Stimulated activated effector memory CD8-positive, alpha-beta T cell treated with anti-CD3 and anti-CD28 coated beads, Interleukin-12 subunit alpha, Interleukin-12 subunit beta, amount 100 ng/mL, for 72 hours (primary cell): ENCODE data around the gene IRF2BPL.
"Not testable (repeated sequence)": the region's sequence is repeated elsewhere in the genome, so short reads cannot be mapped to it uniquely, and the experiment has no call there.

Experiments
- ATAC-seq: fragments of 150-1000 bp; cut with Tn5 transposase; 2 replicates; pipeline ENCODE4 v1.10.0; 2021
- DNase-seq, 2 donors: peaks; one replicate each; pipeline ENCODE4 v3.0.0; 2021 to 2022; ENCODE audit warnings: low spot score in 2 of 2
- H3K27ac Mint-ChIP-seq: one replicate; pipeline ENCODE4 v1.8.0; 2022; ENCODE audit warnings: mild to moderate bottlenecking, mixed read lengths
- H3K36me3 Mint-ChIP-seq: one replicate; pipeline ENCODE4 v1.8.0; 2022; ENCODE audit warnings: mild to moderate bottlenecking, mixed read lengths
- H3K4me1 Mint-ChIP-seq: one replicate; pipeline ENCODE4 v1.8.0; 2022; ENCODE audit warnings: mixed read lengths
- H3K4me3 Mint-ChIP-seq: one replicate; pipeline ENCODE4 v1.8.0; 2022; ENCODE audit warnings: mild to moderate bottlenecking, mixed read lengths
- H3K9me3 Mint-ChIP-seq: one replicate; pipeline ENCODE4 v1.8.0; 2022; ENCODE audit warnings: mixed read lengths

IRF2BPL gene

DNA sequence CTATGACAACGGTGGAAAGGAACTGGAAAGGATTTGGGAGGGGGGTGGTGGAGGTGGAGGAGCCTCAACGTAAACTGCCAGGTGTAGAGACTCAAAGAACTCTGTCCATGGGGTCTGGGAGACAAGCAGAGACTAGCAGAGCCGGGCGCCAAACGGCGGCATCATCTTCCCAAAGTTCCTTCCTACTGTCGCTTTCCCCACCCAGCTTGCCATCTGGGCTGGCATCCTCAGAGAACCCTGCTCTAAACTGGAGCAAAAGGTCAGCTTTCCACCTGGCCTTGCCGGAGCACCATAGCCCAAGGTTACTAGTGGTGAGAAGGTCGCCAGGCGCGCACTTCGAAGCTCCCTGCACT lies 4.0 kb upstream of the IRF2BPL start:
- Mint-ChIP-seq H3K27ac (peak overlapping the region; percentile 98), H3K4me3 (peak overlapping the region; percentile 89), H3K9me3 (no peaks in the 10 kb centered on the region), H3K36me3 (peaks cover 30% of the 10 kb centered on the region), H3K4me1 (peaks cover 66% of the 10 kb centered on the region)
- DNase-seq: no peak
- ATAC-seq: no peak

DNA sequence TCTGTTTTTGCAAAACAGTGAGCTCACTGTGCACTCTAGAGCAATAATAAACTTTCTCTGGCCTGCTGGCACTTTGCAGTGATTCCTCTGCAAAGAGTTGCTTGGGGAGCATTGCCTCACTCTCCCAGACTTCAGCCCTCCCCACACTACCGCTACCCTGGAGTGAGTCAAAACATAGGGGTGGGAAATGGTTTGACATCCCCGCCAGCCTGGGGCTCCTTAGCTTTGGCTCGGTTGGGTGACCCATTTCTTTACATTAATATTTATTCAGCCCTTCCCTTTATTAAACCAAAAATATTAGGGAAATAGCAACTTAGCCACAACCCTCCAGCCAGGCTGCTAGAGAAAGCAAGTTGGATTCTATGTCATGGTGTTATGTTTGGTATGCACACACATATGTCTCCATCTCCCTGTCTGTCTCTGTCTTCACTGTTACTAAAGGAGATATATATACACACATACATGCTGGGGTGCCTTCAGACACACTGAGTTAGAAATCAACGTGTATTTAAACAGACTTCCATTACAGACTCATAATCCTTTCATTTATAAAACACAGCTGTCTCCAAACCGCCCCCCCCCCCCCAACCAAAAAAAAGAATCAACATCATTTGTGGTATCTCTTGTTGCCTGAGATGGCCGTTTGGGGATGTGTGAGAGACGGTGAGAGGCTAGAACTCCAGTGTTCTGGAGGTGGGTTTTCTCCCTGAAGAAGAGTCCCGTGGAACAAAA lies 3.4 kb upstream of the IRF2BPL start:
- ATAC-seq: no peak
- H3K4me1 Mint-ChIP-seq: peaks cover 60% of the 10 kb centered on the region

DNA sequence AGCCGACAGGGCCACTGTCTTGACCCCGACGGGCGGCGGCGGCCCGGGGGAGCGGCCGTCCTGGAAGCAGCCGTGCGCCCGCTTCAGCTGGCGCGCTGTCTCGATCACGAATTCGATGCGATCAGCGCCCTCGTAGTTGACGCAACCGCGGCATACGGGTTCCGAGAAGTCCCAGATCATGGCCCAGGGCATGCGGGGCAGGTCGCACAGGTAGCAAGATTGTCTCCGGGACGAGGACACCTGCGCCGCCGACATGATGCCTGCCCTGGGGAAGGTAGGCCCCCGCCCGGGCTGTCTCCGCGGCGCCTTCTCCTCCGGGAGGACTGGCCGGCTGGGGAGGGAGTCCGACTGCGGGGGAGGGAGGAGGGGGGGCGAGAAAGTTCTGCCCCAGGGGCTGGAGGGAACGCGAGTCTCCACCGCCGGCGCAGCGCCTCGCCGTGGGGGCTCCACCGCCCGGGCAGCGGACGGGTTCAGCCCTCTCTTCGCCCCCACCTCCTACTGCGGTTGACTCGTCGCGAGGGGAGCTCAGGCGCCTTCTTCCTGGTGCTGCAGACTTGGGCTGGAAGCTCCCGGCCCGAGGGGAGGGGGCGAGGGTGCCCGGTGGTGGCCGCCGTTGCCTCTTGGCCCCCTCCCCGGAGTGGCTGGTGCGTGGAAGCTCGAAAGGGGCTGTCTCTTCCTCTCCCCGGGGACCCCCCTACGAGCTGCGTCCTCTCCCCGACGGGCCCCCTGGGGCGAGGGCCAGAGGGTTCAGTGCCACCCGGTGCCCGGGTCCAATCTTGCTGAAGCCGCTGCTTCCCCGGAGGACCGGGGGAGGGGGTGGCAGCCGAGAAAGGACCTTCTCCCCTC lies 747 bp downstream of the IRF2BPL start:
- peak overlapping the region; percentile 93 for H3K27ac Mint-ChIP-seq
- ATAC-seq (peak; percentile 42), DNase-seq (peak; percentile 54 to 88)
- peaks cover 43% of the 10 kb centered on the region for H3K36me3 Mint-ChIP-seq
- peaks cover 57% of the 10 kb centered on the region for H3K4me1 Mint-ChIP-seq
- H3K4me3 Mint-ChIP-seq: peak overlapping the region; percentile 86
- H3K9me3 Mint-ChIP-seq: no peaks in the 10 kb centered on the region

More for the DNA sequence above, 3.4 kb upstream of the IRF2BPL start:
- Mint-ChIP-seq H3K36me3 (peaks cover 30% of the 10 kb centered on the region), H3K27ac (peak overlapping the region; percentile 98), H3K9me3 (no peaks in the 10 kb centered on the region), H3K4me3 (peak overlapping the region; percentile 89)
- DNase-seq: no peak

DNA sequence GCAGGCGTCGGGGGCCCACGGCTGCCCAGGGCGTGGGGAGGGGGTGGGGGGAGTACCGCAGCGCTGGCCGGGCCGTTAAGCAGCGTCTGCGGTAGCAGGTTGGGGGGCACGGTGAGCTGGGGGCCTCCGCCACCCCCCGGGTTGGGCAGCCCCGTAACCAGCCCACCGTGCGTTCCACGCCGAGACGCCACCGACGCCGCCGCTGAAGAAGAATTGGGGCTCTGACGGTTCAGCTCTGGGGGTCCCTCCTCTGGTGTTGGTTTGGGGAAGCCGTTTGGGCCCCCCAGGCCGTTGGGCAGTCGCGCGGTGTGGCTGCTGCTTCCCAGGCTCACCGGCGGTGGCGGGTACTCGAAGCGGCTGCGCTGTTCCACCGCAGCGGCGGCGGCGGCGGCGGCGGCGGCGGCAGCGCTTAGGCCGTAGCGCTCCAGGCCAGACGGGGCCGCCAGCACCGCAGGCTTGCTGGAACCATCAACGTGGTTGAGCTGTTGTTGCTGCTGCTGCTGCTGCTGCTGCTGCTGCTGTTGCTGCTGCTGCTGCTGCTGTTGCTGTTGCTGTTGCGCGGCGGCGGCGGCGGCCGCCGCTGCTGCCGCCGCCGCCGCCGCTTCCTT lies 1.5 kb downstream of the IRF2BPL start:
- H3K27ac Mint-ChIP-seq: peak overlapping the region; percentile 29
- H3K9me3 Mint-ChIP-seq: no peaks in the 10 kb centered on the region
- ATAC-seq: peak; percentile 33
- H3K4me1 Mint-ChIP-seq: peaks cover 57% of the 10 kb centered on the region
- H3K4me3 Mint-ChIP-seq: peak overlapping the region; percentile 86
- peaks cover 43% of the 10 kb centered on the region for H3K36me3 Mint-ChIP-seq
- peak; percentile 34 to 71 for DNase-seq

DNA sequence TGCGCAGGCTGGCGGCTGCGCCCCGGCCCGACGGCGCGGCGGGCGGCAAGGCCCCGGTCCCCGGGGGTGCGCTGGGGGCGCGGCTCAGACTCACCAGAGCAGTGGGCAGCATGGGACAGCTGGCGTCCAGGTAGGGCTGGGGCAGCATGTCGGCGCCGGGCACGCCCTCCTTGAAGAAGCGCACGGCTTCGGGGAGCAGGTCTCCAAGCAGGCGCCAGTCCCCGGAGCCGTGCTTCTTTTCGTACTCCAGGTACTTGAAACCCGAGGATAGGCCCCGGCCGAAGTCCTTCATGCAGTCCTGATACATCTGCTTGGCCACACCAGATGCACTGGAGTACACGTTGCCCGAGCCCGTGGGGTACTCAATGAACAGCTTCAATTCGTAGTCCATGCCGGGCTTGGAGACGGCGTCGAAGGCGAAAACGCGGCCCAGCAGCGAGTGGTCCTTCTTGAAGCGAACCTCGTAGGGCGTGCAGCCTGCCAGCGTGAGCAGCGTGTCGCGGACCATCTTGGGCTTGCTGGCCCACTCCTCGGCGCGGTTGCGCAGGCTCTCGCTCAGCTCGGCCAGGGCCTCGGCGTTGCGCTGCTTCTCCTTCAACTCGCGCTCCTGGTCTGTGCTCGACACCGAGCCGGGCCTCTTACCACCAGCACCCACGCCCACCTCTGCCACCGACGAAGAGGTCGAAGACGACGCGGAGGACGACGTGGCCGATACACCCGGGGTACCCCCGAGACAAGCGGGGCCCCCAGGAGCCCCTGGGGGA lies 2.2 kb downstream of the IRF2BPL start:
- Mint-ChIP-seq H3K4me3 (peak overlapping the region; percentile 86), H3K9me3 (no peaks in the 10 kb centered on the region), H3K36me3 (peaks cover 43% of the 10 kb centered on the region), H3K27ac (no peak overlapping the region), H3K4me1 (peaks cover 56% of the 10 kb centered on the region)
- DNase-seq (no peak), ATAC-seq (no peak)

DNA sequence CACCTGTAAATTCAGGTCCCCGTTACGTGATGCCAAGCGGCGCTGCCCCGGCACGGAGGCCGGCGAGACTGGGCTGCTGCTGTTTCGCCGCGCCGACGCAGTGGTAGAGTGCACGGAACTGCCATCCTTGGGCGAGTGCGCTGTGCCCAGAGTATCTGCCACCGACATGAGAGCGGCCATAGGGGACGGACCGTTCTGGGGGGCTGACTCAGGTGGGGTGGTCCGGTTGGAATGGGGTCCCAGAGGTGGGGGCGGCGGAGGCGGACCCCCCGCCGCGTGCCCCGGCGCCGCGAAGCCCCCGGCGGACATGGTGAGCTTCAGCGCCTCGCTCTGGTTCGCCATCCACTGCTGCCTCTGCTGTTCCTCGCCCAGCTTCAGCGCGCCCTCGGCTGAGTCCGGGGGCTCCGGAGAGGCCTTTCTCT lies 2.8 kb downstream of the IRF2BPL start:
- Mint-ChIP-seq H3K9me3 (no peaks in the 10 kb centered on the region), H3K27ac (no peak overlapping the region), H3K4me3 (peak overlapping the region; percentile 86), H3K4me1 (peaks cover 53% of the 10 kb centered on the region), H3K36me3 (peaks cover 43% of the 10 kb centered on the region)
- no peak for DNase-seq
- ATAC-seq: no peak

DNA sequence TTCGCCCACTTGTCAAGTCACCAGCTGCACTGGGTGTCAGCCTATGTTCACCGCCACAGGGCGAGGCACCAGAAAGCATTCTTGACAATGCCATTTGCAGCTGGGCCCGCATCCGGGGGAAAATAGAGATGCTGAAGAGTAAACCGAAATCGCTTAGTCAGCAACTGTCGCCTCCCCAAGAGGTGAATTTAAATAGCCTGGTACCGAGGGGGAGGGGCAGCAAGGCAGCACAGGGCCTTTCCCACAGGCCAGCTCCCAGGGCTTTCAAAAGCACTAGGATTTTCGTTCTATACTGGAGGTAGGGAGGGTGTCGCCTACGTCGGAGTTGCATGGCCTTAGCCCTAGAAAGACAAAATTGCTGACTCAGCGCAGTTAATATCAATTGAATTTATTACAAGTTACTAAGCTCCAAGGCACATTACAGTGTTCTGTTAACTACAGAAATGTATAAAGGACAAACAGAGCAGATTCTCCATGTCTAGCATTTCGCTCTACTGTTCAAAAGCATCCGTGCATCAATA lies 4.3 kb downstream of the IRF2BPL start:
- no peak for ATAC-seq

DNA sequence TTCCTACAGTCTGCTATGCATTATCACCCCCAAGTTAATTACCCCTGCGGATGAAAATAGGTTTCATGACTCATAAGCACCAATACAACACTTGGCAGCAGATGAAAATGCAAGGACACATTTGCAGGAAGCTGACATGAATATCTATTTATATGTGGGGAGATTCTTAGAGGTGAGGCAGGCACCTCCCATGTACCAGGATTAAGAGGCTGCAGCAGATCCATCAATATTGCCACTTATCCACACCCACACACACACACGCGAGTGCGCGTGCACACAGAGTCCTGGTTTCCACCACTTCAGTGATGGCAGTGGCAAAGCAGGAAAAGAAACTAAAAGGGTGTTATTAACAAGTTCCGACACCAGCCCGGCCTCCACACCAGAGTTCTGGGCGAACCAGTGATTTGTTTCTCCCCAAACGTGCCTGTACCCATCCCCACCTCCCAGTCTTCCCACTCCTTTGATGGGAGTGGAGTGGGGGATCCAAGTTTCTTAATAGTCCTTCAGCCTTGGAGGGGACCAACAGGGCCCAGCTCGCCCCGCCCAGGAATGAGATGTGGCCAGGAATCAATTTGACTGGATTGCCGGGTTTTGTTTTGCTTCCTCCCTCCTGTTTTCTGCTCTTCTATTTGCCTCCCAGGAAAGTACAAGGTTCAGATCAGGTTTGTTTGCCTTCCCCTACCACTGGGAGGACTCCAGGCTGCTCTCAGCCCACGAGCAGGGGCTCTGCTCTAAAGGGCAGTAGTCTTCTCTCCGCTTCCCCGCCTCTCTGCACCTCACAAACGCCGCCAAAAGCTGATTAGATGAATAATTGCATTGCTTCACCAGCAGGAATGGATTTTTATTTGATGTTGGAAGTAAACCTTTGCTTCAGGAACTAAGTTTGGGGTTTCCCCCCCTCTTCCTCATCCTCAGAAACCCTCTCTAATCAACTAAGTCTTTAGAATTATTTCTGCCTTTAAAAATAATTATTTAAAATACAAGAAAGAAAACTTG lies 5.2 kb downstream of the IRF2BPL start:
- peak overlapping the region; percentile 86 for H3K4me3 Mint-ChIP-seq
- peaks cover 42% of the 10 kb centered on the region for H3K4me1 Mint-ChIP-seq
- no peaks in the 10 kb centered on the region for H3K9me3 Mint-ChIP-seq
- no peak overlapping the region for H3K27ac Mint-ChIP-seq
- ATAC-seq (no peak), DNase-seq (no peak)
- H3K36me3 Mint-ChIP-seq: peaks cover 27% of the 10 kb centered on the region

More for the DNA sequence above, 4.3 kb downstream of the IRF2BPL start:
- H3K9me3 Mint-ChIP-seq: no peaks in the 10 kb centered on the region
- H3K36me3 Mint-ChIP-seq: peaks cover 36% of the 10 kb centered on the region
- peak overlapping the region; percentile 86 for H3K4me3 Mint-ChIP-seq
- peak; percentile 26 to 62 for DNase-seq
- H3K27ac Mint-ChIP-seq: no peak overlapping the region
- peaks cover 51% of the 10 kb centered on the region for H3K4me1 Mint-ChIP-seq

DNA sequence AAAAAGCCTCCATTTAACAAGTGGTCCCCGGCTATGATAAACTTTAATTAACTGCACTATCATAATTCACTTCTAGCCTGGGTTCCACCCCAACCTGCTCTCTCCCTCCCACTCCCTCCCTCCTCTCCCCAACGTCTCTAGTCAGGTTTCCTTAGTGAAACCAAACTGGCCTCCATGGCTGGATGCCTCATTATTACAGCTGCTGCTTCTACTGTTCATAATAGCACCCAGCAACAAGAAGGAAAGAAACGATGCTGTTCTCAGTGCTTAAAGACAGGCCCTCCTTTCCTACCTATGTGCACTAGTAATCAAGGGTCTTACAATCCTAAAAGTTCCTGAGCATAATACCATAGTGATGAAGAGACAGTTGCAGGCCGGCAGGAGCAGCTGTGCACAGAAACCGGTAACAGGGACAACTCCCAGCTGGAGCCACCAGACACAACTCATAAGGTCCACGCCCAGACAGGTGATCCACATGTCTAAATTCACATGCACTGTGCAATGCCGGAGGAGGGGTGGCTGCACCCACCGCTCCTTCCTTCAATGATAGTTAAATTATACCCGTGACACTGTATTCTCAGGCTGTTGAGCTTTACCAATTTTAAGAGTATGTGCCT lies 6.2 kb downstream of the IRF2BPL start:
- Mint-ChIP-seq H3K9me3 (no peaks in the 10 kb centered on the region), H3K27ac (no peak overlapping the region), H3K36me3 (peaks cover 27% of the 10 kb centered on the region), H3K4me1 (peaks cover 42% of the 10 kb centered on the region), H3K4me3 (peak overlapping the region; percentile 86)
- ATAC-seq (peak; percentile 63), DNase-seq (no peak)

DNA sequence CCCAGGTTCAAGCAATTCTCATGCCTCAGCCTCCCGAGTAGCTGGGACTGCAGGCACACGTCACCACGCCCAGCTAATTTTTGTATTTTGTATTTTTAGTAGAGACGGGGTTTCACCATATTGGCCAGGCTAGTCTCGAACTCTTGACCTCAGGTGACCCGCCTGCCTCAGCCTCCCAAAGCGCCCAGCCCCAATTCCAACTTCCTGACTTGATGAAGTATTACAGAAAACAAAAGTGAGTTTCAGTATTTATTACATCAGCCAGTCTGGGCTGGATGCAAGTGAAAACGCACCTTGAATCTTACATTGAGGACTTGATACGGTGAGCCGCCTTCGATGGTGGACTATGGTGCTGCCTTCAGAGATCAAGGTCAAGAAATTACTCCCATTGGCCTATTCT lies 7.1 kb downstream of the IRF2BPL start:
- H3K27ac Mint-ChIP-seq, DNase-seq, H3K4me3 Mint-ChIP-seq, ATAC-seq, H3K9me3 Mint-ChIP-seq: not testable (repeated sequence)
- Mint-ChIP-seq H3K36me3 (peaks cover 23% of the 10 kb centered on the region), H3K4me1 (peaks cover 42% of the 10 kb centered on the region)

DNA sequence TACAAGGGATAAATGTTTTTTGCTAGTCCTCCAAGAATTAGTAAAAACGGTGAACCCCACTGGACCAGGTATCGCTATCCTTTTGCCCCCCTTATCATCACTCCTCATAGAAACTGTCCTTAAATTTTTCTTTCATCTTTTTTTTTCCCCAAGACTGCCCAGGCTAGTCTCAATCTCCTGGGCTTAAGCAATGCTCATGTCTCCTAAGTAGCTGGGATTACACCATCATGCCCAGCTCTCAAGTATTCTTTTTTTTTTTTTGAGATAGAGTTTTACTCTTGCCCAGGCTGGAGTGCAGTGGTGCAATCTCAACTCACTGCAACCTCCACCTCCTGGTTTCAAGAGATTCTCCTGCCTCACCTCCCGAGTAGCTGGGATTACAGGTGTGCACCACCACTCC lies 9.7 kb downstream of the IRF2BPL start:
- ATAC-seq: no peak
- Mint-ChIP-seq H3K4me1 (peaks cover 24% of the 10 kb centered on the region), H3K36me3 (no peaks in the 10 kb centered on the region), H3K9me3 (no peaks in the 10 kb centered on the region), H3K27ac (no peak overlapping the region), H3K4me3 (no peak overlapping the region)
- DNase-seq: no peak

DNA sequence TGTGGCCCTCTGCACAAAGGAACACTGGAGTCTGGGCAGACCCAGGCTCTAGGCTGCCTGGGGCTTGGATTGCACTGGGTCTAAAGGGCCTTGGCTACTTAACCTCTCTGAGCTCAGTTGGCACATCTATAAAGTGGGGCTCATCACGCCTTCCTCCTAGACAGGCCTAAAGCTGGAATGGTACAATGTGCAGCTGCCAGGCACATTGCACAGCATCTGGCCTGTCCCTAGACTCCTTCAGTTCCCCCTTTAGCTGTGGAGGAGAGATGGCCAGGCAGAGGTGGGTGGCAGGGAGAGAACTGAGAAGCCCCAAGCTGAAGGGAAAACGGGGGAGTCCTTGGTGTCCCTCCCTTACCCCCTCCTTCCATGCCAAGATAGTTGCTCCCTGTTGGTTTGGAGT lies 10.8 kb downstream of the IRF2BPL start:
- DNase-seq: no peak
- Mint-ChIP-seq H3K27ac (no peak overlapping the region), H3K4me1 (peaks cover 13% of the 10 kb centered on the region)

DNA sequence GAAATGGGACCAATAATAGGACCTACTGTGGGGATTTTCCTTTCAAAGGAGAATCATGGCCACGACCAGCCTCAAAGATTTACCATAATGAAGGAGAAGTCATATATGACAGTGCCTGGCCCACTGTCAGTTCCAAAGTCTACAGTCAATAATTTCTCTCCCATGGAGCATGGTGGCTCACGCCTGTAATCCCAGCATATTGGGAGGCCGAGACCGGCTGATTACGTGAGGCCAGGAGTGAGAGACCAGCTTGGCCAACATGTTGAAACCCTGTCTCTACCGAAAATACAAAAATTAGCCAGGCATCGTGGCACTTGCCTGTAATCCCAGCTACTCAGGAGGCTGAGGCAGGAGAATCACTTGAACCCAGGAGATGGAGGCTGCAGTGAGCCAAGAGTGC lies 13.8 kb downstream of the IRF2BPL start:
- DNase-seq (no peak), ATAC-seq (no peak)
- Mint-ChIP-seq H3K36me3 (peaks cover 6% of the 10 kb centered on the region), H3K27ac (peak overlapping the region; percentile 23), H3K9me3 (no peaks in the 10 kb centered on the region), H3K4me1 (peaks cover 11% of the 10 kb centered on the region), H3K4me3 (no peak overlapping the region)

More for the DNA sequence above, 10.8 kb downstream of the IRF2BPL start:
- Mint-ChIP-seq H3K9me3 (no peaks in the 10 kb centered on the region), H3K4me3 (no peak overlapping the region), H3K36me3 (no peaks in the 10 kb centered on the region)
- no peak for ATAC-seq
